ENCODE measurements around the gene EML6.

EML6 gene

DNA sequence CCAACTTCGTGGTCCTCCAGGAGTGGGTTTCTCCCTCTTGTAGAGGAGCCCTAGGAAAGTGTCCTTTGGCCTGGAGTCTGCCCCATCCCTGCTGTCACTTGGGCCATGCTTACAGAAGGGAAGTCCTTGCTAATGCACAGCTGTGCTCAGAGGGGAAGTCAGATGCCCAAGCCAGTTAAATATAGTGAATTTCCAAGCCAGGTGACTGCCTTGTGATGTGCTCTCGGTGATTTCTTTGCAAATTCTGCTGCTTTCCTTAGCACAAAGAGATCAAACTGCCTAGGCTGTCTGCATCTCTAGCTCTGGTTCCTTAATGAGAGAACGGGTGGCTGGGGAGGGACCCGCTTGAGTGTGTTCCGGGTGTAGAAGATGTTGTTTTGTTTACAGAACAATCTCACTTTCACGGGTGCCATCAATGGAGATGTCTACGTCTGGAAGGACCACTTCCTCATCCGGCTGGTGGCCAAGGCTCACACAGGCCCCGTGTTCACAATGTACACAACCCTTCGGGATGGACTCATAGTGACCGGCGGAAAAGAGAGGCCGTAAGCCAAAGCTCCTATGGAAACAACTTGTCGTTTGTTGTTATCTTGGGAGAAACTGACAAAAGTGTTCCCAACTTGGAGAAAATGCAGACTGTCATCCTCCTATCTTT, 235.4 kb downstream of the EML6 start:
- TF ChIP-seq, protein P1, sequence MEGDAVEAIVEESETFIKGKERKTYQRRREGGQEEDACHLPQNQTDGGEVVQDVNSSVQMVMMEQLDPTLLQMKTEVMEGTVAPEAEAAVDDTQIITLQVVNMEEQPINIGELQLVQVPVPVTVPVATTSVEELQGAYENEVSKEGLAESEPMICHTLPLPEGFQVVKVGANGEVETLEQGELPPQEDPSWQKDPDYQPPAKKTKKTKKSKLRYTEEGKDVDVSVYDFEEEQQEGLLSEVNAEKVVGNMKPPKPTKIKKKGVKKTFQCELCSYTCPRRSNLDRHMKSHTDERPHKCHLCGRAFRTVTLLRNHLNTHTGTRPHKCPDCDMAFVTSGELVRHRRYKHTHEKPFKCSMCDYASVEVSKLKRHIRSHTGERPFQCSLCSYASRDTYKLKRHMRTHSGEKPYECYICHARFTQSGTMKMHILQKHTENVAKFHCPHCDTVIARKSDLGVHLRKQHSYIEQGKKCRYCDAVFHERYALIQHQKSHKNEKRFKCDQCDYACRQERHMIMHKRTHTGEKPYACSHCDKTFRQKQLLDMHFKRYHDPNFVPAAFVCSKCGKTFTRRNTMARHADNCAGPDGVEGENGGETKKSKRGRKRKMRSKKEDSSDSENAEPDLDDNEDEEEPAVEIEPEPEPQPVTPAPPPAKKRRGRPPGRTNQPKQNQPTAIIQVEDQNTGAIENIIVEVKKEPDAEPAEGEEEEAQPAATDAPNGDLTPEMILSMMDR (conservative IDR thresholded peaks at IDR 0.05), result no peak

DNA sequence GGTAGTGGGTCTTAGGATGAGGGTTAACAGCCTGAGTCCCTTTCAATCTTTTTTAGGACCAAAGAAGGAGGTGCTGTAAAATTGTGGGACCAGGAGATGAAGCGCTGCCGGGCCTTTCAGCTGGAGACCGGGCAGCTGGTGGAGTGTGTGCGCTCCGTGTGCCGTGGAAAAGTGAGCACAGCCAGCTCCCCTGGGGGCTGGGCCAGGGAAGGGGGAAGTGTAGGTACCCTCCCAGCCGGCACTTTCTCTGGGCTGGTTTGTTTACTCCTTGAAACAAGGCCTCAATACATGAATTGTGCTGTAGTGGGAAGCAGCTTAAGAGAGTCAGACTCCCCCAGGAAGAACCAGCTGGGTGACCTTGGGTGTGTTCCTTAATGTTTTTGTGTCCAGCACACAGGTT, 236.7 kb downstream of the EML6 start:
- no peak overlapping the region for H3K27ac ChIP-seq
- TF ChIP-seq, protein P1 (conservative IDR thresholded peaks at IDR 0.05), result no peak

More for the DNA sequence above, 235.4 kb downstream of the EML6 start:
- H3K27ac ChIP-seq, result no peak overlapping the region

DNA sequence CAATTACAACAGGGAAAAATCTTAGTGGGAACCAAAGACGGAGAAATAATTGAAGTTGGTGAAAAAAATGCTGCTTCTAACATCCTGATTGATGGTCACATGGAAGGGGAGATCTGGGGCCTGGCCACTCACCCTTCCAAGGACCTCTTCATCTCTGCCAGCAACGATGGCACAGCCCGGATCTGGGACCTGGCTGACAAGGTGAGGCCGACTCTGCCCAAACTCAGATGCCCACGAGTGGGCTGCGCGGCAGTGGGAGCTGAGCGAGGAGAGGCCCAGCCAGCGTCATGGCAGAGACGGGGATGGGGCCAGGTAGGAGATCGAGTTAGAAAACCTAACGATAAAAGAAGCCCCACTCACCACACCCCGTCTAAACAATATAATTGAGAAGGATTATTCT, 239.0 kb downstream of the EML6 start:
- TF ChIP-seq, protein P1 (conservative IDR thresholded peaks at IDR 0.05), result no peak
- no peak overlapping the region for H3K27ac ChIP-seq

DNA sequence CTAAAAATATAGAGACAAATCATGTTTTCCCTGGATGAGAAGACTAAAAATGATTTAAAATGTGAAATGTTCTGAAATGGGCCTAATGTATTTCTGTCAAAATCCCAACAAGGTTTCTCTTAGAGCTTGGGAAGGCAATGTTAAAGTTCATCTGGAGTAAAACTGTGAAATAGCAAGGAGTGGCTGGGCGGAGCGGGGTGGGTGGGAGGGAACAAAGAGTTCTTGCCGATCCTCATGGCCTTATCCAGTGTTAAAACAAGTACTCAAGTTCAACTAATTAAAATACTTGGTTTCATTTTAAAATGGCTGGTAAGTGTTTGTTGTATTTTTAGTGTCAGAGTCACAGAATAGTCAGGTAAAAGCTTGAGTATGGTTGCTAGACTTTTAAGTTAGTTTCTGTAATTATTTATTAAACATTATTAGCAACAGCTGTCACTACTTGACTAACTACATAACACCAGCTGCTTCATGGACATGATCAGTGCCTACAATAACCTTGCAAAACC, 239.5 kb downstream of the EML6 start:
- H3K27ac ChIP-seq, result no peak overlapping the region
- TF ChIP-seq, protein P1 (conservative IDR thresholded peaks at IDR 0.05), result no peak

DNA sequence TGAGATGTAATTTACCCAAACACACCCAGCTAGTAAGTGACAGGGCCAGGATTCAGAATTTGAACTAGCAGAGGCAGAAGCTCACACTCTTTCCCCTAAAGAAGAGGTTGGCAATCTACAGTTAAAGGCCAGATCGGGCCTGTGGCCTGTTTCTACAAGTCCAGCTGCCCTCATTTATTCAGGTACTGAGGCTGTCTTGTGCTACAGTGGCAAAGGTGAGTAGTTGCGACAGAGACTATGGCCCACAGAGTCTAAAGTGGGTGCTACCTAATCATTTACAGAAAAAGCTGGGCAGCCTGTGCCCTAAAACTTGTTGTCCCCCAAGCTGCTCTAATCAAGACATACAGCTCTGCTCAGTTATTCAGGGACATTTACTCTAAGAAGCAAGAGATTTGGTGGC, 240.0 kb downstream of the EML6 start:
- H3K27ac ChIP-seq, result no peak overlapping the region
- TF ChIP-seq, protein P1 (conservative IDR thresholded peaks at IDR 0.05), result no peak

DNA sequence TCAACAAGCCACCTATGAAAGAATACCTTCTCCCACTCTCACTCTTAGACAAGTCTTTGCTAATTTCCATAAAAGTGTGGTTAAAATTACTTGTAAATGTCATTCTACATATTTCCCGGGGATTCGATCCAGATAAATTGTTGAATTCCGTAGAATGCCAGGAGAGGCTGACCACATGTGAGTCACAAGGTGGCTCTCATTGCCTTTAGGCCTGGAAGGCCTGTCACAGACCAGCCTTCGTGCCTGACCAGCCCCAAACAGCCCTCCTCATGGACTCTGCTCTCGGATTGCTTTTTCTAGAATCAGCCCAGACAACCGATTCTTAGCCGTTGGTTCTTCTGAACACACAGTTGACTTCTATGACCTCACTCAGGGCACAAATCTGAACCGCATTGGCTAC, 240.8 kb downstream of the EML6 start:
- H3K27ac ChIP-seq, result no peak overlapping the region
- TF ChIP-seq, protein P1 (conservative IDR thresholded peaks at IDR 0.05), result no peak

DNA sequence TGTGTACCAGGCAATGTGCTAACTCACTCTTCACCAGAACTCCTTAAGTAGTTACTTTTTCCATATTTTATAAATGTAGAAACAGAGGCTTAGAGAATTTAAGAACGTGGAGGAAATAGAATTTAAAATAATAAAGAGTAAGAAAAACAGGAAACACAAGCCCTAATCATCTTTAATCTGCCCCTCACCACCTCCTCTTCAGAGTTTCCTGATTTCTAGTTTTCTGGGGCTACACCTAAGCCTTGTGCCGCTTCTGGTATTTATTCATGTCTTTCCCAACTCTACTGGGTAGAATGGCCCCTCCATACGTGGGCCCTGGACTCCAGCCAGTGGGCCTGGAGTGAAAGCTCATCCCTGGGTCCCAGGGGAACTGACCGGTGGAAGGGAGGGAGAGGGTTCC, 241.4 kb downstream of the EML6 start:
- TF ChIP-seq, protein P1 (conservative IDR thresholded peaks at IDR 0.05), result no peak

More for the DNA sequence above, 241.4 kb downstream of the EML6 start:
- H3K27ac ChIP-seq, result no peak overlapping the region
